GM23338 (cell line): ENCODE measurements around the gene SASH1. TPM values are rescaled to one million over a fixed set of nuclear protein-coding genes. Genes with fewer than 3 reads are reported as not detected.

Experiments used
- ATAC-seq: fragments of 200-7000 bp; cut with Tn5 transposase; 3 replicates; pipeline ENCODE4 v1.9.1; 2020
- DNase-seq: peaks from one replicate; pipeline ENCODE4 v3.0.0-alpha.2; 2015; ENCODE audit warnings: low spot score
- H2AFZ ChIP-seq: fragments of 200-600 bp; sonication (generic); 2 replicates; pipeline ENCODE4 v1.8.0; 2016; ENCODE audit warnings: antibody characterized with exemption, mild to moderate bottlenecking, moderate library complexity
- H3F3A ChIP-seq: fragments of 200-600 bp; sonication (generic); replicated peaks from 2 replicates; pipeline ENCODE4 v1.8.0; 2017; ENCODE audit warnings: antibody characterized with exemption, mixed run types, low read depth
- H3K27ac ChIP-seq: fragments of 200-600 bp; sonication (generic); 2 replicates; pipeline ENCODE4 v1.6.1; 2016; ENCODE audit warnings: low read depth
- H3K27me3 ChIP-seq: fragments of 200-600 bp; sonication (generic); 2 replicates; pipeline ENCODE4 v1.8.0; 2016; ENCODE audit warnings: mild to moderate bottlenecking, mixed run types, moderate library complexity; ENCODE audit not compliant: insufficient read depth
- H3K36me3 ChIP-seq: fragments of 200-600 bp; sonication (generic); 2 replicates; pipeline ENCODE4 v1.8.0; 2016; ENCODE audit warnings: mild to moderate bottlenecking; ENCODE audit not compliant: insufficient read depth
- H3K4me1 ChIP-seq: fragments of 200-600 bp; sonication (generic); 2 replicates; pipeline ENCODE4 v1.8.0; 2016; ENCODE audit warnings: mild to moderate bottlenecking, moderate library complexity; ENCODE audit not compliant: insufficient read depth
- H3K4me2 ChIP-seq: fragments of 200-600 bp; sonication (generic); 2 replicates; pipeline ENCODE4 v1.7.1; 2017; ENCODE audit warnings: mixed run types
- H3K4me3 ChIP-seq: fragments of 200-600 bp; sonication (generic); 2 replicates; pipeline ENCODE4 v1.6.1; 2016; ENCODE audit warnings: mixed run types
- H3K79me2 ChIP-seq: fragments of 200-600 bp; sonication (generic); replicated peaks from 2 replicates; pipeline ENCODE4 v1.8.0; 2017; ENCODE audit warnings: mild to moderate bottlenecking; ENCODE audit not compliant: insufficient read depth
- H3K9me2 ChIP-seq: fragments of 200-600 bp; sonication (generic); 2 replicates; pipeline ENCODE4 v1.8.0; 2017; ENCODE audit not compliant: insufficient read depth
- H4K20me1 ChIP-seq: fragments of 200-600 bp; sonication (generic); replicated peaks from 2 replicates; pipeline ENCODE4 v1.8.0; 2017; ENCODE audit warnings: mild to moderate bottlenecking; ENCODE audit not compliant: insufficient read depth
- H3K27ac Mint-ChIP-seq: 2 replicates; pipeline ENCODE4 v1.8.0; 2020; ENCODE audit warnings: inconsistent platforms, mild to moderate bottlenecking, moderate library complexity, mixed read lengths
- H3K27me3 Mint-ChIP-seq: 3 replicates; pipeline ENCODE4 v1.8.0; 2022; ENCODE audit warnings: low read depth, mild to moderate bottlenecking, moderate library complexity, mixed read lengths, inconsistent platforms; ENCODE audit not compliant: insufficient read depth, poor library complexity
- H3K36me3 Mint-ChIP-seq: 3 replicates; pipeline ENCODE4 v1.8.0; 2021; ENCODE audit warnings: low read depth, mild to moderate bottlenecking, inconsistent platforms, moderate library complexity, mixed read lengths
- H3K4me1 Mint-ChIP-seq: 3 replicates; pipeline ENCODE4 v1.8.0; 2020; ENCODE audit warnings: mild to moderate bottlenecking, inconsistent platforms, mixed read lengths
- H3K4me3 Mint-ChIP-seq: 3 replicates; pipeline ENCODE4 v1.8.0; 2021; ENCODE audit warnings: moderate library complexity, mild to moderate bottlenecking, inconsistent platforms, mixed read lengths
- H3K9me3 Mint-ChIP-seq: 3 replicates; pipeline ENCODE4 v1.8.0; 2020; ENCODE audit warnings: moderate library complexity, mild to moderate bottlenecking, inconsistent platforms, mixed read lengths
- CREB1 ChIP-seq: fragments of 250-450 bp; sonication (Bioruptor Pico); IDR thresholded peaks from 2 replicates; pipeline ENCODE4 v1.5.0; 2020; ENCODE audit warnings: low read depth, mild to moderate bottlenecking, moderate library complexity
- EZH2 ChIP-seq: fragments of 200-600 bp; sonication (generic); IDR thresholded peaks from one replicate; pipeline ENCODE4 v1.8.0; 2017; ENCODE audit warnings: antibody characterized with exemption, mild to moderate bottlenecking, low read depth; ENCODE audit not compliant: unreplicated experiment
- JUNB ChIP-seq: IDR thresholded peaks from one replicate; pipeline ENCODE4 v1.6.1; 2016; ENCODE audit warnings: antibody characterized with exemption; ENCODE audit not compliant: unreplicated experiment
- NANOG ChIP-seq: IDR thresholded peaks from 2 replicates; pipeline ENCODE4 v1.6.1; 2016; ENCODE audit warnings: antibody characterized with exemption, borderline replicate concordance
- STAT1 ChIP-seq: IDR thresholded peaks from one replicate; pipeline ENCODE4 v1.6.1; 2016; ENCODE audit warnings: antibody characterized with exemption; ENCODE audit not compliant: unreplicated experiment
- ZNF114 ChIP-seq: fragments of 250-450 bp; sonication (Bioruptor Pico); IDR thresholded peaks from 2 replicates; pipeline ENCODE4 v1.5.0; 2020; ENCODE audit warnings: mild to moderate bottlenecking, moderate library complexity
- ZNF462 ChIP-seq: fragments of 250-450 bp; sonication (Bioruptor Pico); IDR thresholded peaks from 2 replicates; pipeline ENCODE4 v1.5.0; 2020; ENCODE audit warnings: mild to moderate bottlenecking, moderate library complexity
- polyA plus RNA-seq: library from polyadenylated mRNA; unstranded; fragments of >200 nt; fragmentation: Nextera tagmentation; extraction: Ambion mirVana; gene quantifications from 2 replicates; pipeline ENCODE4 v1.2.1, GENCODE V29; 2016
- total RNA-seq: library from RNA; depleted of rRNA; stranded (reverse); fragments of >200 nt; shearing (Covaris generic); gene quantifications from 2 replicates; pipeline ENCODE4 v1.2.3, GENCODE V29; 2014
- TF ChIP-seq, protein P1 (sequence below): IDR thresholded peaks from one replicate; pipeline ENCODE4 v1.6.1; 2018; ENCODE audit warnings: antibody characterized with exemption; ENCODE audit not compliant: unreplicated experiment

The SASH1 gene
- total and polyA plus RNA-seq, 2 experiments from 2014 or later = 8.2 to 30.2 TPM

DNA sequence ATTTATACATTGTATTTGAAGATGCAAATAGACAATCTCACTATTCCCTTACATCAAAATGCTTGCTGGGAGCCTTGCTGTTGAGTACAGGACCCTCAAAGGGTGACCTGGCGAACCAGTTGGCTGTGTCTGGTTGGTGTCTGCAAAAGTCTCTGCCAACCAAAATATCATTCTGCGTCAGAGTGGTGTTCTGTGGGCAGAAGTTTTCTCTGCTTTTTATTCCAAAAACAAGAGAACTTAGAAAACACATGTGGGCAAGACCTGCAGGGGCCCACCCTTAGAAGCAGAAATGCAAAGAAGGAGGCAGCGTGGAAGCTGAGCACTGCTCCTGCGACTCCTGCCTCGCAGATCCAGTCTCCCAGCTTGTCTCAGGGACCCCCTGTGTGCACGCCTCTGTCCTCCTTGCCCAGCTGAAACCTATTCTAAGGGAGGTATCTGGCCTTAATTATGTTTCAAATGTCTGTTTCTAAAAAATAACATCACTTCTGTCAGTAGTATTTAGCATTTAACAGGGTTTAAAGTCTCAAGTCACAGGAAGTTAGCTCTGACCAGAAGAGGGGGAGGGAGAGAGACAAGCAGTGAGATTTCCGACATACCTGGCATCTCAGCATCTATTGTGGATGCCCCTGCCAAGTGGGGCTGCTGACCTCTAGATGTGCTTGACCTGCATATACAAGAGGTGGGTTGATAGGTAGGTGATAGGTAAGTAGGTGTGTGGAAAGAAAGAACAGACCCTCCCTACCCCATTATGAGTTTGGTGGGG lies 101.3 kb downstream of the SASH1 start (continued):
- TF ChIP-seq ZNF462 (CRISPR knock-in tag) (no peak), JUNB (no peak), NANOG (no peak)

- DNase-seq (no peak), ATAC-seq (no peak)
- Histone ChIP-seq H2AFZ (no peak overlapping the region), H3K9me2 (no peaks in the 10 kb centered on the region), H3K4me2 (0 out of 2 replicates have a peak overlapping the region, but pooled peaks have one; percentile 38), H3K4me3 (no peak overlapping the region), H3K79me2 (no peaks in the 10 kb centered on the region), H3K27ac (peak overlapping the region; percentile 35; the same call in 1 of the 2 replicates), H3K27me3 (no peaks in the 10 kb centered on the region), H3K36me3 (no peaks in the 10 kb centered on the region), H4K20me1 (no peaks in the 10 kb centered on the region), H3K4me1 (peaks cover 45% of the 10 kb centered on the region), H3F3A (no peaks in the 10 kb centered on the region)
- Mint-ChIP-seq H3K9me3 (no peaks in the 10 kb centered on the region), H3K27me3 (peaks cover 5% of the 10 kb centered on the region), H3K36me3 (peaks cover 3% of the 10 kb centered on the region), H3K4me1 (peaks cover 63% of the 10 kb centered on the region), H3K27ac (no peak overlapping the region), H3K4me3 (no peak overlapping the region)
- TF ChIP-seq JUNB (no peak), CREB1 (CRISPR knock-in tag) (no peak), ZNF114 (CRISPR knock-in tag) (no peak), EZH2 (no peak), STAT1 (no peak), NANOG (no peak)
- TF ChIP-seq, protein P1, sequence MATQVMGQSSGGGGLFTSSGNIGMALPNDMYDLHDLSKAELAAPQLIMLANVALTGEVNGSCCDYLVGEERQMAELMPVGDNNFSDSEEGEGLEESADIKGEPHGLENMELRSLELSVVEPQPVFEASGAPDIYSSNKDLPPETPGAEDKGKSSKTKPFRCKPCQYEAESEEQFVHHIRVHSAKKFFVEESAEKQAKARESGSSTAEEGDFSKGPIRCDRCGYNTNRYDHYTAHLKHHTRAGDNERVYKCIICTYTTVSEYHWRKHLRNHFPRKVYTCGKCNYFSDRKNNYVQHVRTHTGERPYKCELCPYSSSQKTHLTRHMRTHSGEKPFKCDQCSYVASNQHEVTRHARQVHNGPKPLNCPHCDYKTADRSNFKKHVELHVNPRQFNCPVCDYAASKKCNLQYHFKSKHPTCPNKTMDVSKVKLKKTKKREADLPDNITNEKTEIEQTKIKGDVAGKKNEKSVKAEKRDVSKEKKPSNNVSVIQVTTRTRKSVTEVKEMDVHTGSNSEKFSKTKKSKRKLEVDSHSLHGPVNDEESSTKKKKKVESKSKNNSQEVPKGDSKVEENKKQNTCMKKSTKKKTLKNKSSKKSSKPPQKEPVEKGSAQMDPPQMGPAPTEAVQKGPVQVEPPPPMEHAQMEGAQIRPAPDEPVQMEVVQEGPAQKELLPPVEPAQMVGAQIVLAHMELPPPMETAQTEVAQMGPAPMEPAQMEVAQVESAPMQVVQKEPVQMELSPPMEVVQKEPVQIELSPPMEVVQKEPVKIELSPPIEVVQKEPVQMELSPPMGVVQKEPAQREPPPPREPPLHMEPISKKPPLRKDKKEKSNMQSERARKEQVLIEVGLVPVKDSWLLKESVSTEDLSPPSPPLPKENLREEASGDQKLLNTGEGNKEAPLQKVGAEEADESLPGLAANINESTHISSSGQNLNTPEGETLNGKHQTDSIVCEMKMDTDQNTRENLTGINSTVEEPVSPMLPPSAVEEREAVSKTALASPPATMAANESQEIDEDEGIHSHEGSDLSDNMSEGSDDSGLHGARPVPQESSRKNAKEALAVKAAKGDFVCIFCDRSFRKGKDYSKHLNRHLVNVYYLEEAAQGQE = no peak
Measured at GRCh38 chr6:148445116-148445515, 102.5 kb downstream of the SASH1 start.
